Mammary epithelial cell (primary cell): Measurements from ENCODE around the gene PGA4.
"Not testable (repeated sequence)": the region's sequence is repeated elsewhere in the genome, so short reads cannot be mapped to it uniquely, and the experiment has no call there.

Experiments used
- EZH2 ChIP-seq: IDR thresholded peaks from 2 replicates; pipeline ENCODE4 v1.6.1; 2012; ENCODE audit warnings: low read length, inconsistent platforms, borderline replicate concordance
- TF ChIP-seq, protein P1 (sequence below), 2 donors: IDR thresholded peaks in 1 of 2; conservative IDR thresholded peaks in 1 of 2; 2 replicates each; pipeline ENCODE4 v1.5.1; 2011 to 2012; ENCODE audit warnings: inconsistent platforms in 2 of 2, low read length in 2 of 2, mild to moderate bottlenecking in 2 of 2, control low read depth in 1 of 2, low read depth in 1 of 2; ENCODE audit not compliant: insufficient read depth in 1 of 2; ENCODE audit errors: extremely low read depth in 1 of 2

GRCh38 chr11:61237130-61237529 is 15.0 kb downstream of the PGA4 start:
- TF ChIP-seq, protein P1, sequence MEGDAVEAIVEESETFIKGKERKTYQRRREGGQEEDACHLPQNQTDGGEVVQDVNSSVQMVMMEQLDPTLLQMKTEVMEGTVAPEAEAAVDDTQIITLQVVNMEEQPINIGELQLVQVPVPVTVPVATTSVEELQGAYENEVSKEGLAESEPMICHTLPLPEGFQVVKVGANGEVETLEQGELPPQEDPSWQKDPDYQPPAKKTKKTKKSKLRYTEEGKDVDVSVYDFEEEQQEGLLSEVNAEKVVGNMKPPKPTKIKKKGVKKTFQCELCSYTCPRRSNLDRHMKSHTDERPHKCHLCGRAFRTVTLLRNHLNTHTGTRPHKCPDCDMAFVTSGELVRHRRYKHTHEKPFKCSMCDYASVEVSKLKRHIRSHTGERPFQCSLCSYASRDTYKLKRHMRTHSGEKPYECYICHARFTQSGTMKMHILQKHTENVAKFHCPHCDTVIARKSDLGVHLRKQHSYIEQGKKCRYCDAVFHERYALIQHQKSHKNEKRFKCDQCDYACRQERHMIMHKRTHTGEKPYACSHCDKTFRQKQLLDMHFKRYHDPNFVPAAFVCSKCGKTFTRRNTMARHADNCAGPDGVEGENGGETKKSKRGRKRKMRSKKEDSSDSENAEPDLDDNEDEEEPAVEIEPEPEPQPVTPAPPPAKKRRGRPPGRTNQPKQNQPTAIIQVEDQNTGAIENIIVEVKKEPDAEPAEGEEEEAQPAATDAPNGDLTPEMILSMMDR (conservative IDR thresholded peaks at IDR 0.05 in 1 of 2, IDR thresholded peaks at IDR 0.05 in 1 of 2; ENCODE audit: extremely low read depth in 1 of 2, insufficient read depth in 1 of 2, low read depth in 1 of 2, low read length in 2 of 2), result not testable (repeated sequence)
- not testable (repeated sequence) for TF ChIP-seq EZH2
